SK-N-SH (cell line): ENCODE measurements around the gene TNFAIP3. TPM values are rescaled to one million over a fixed set of nuclear protein-coding genes. Genes with fewer than 3 reads are reported as not detected.

Experiments used
- CTCF ChIA-PET: fragments of 300-600, 350-600 bp; formaldehyde crosslinking; extraction: SDS; loops from one replicate; lab custom pipeline; 2021; lab: Yijun Ruan, JAX
- POLR2A ChIA-PET: fragments of 350-600 bp; sonication (Branson Sonifier 250); formaldehyde crosslinking; extraction: SDS; loops from one replicate; lab custom pipeline; 2020; ENCODE audit warnings: antibody characterized with exemption, inconsistent platforms; lab: Yijun Ruan, JAX
- DNase-seq: peaks from one replicate; pipeline ENCODE4 v3.0.0; 2012
- H2AFZ ChIP-seq: fragments of 200-600 bp; sonication (generic); 2 replicates; pipeline ENCODE4 v1.8.1; 2016; ENCODE audit warnings: antibody characterized with exemption, mild to moderate bottlenecking, low read depth
- H3F3A ChIP-seq: fragments of 200-600 bp; sonication (generic); replicated peaks from 2 replicates; pipeline ENCODE3; 2016; ENCODE audit warnings: antibody characterized with exemption, mild to moderate bottlenecking; ENCODE audit not compliant: insufficient read depth
- H3K27ac ChIP-seq, 2 experiments: fragments of 200-500 bp in 1 of 2; fragments of 200-600 bp in 1 of 2; sonication (Bioruptor generic) in 1 of 2; sonication (generic), shearing (Covaris generic) in 1 of 2; 2 replicates each; pipeline versions ENCODE4 v1.5.1 to v1.6.1; 2014 to 2016; ENCODE audit warnings: low read depth in 2 of 2, inconsistent platforms in 1 of 2, low read length in 1 of 2, mild to moderate bottlenecking in 1 of 2, mixed read lengths in 1 of 2
- H3K27me3 ChIP-seq: fragments of 200-600 bp; sonication (generic), shearing (Covaris generic); 2 replicates; pipeline ENCODE4 v1.6.1; 2016; ENCODE audit warnings: mixed run types; ENCODE audit not compliant: insufficient read depth
- H3K36me3 ChIP-seq, 2 experiments: fragments of 200-500 bp in 1 of 2; fragments of 200-600 bp in 1 of 2; sonication (Bioruptor generic) in 1 of 2; sonication (generic) in 1 of 2; replicated peaks in 1 of 2; 2 replicates each; pipeline versions ENCODE3 to v1.5.1; 2014 to 2016; ENCODE audit warnings: low read length in 1 of 2, mild to moderate bottlenecking in 1 of 2; ENCODE audit not compliant: insufficient read depth in 2 of 2, control insufficient read depth in 1 of 2
- H3K4me1 ChIP-seq, 2 experiments: fragments of 200-500 bp in 1 of 2; fragments of 200-600 bp in 1 of 2; sonication (Bioruptor generic) in 1 of 2; sonication (generic), shearing (Covaris generic) in 1 of 2; 2 replicates each; pipeline versions ENCODE4 v1.5.1 to v1.6.1; 2014 to 2016; ENCODE audit warnings: low read depth in 1 of 2, low read length in 1 of 2, mixed run types in 1 of 2; ENCODE audit not compliant: insufficient read depth in 2 of 2, control insufficient read depth in 1 of 2
- H3K4me2 ChIP-seq: fragments of 200-600 bp; sonication (generic), shearing (Covaris generic); 2 replicates; pipeline ENCODE4 v1.6.1; 2017; ENCODE audit warnings: mixed run types
- H3K4me3 ChIP-seq, 2 experiments: fragments of 200-500 bp in 1 of 2; fragments of 200-600 bp in 1 of 2; sonication (Bioruptor generic) in 1 of 2; sonication (generic), shearing (Covaris generic) in 1 of 2; 2 replicates each; pipeline versions ENCODE4 v1.5.1 to v1.8.1; 2014 to 2016; ENCODE audit warnings: low read depth in 2 of 2, inconsistent platforms in 1 of 2, low read length in 1 of 2, mild to moderate bottlenecking in 1 of 2, mixed read lengths in 1 of 2, moderate library complexity in 1 of 2
- H3K79me2 ChIP-seq: fragments of 200-600 bp; sonication (generic); 2 replicates; pipeline ENCODE4 v1.8.1; 2017; ENCODE audit warnings: mild to moderate bottlenecking; ENCODE audit not compliant: insufficient read depth
- H3K9ac ChIP-seq: fragments of 200-600 bp; sonication (generic); 2 replicates; pipeline ENCODE4 v1.6.1; 2017; ENCODE audit warnings: mixed run types
- H3K9me2 ChIP-seq: fragments of 200-600 bp; sonication (generic); 2 replicates; pipeline ENCODE4 v1.6.1; 2017; ENCODE audit warnings: mixed run types
- H3K9me3 ChIP-seq: fragments of 200-600 bp; sonication (generic); 2 replicates; pipeline ENCODE4 v1.6.1; 2017; ENCODE audit warnings: mixed run types, mild to moderate bottlenecking, moderate library complexity
- H4K20me1 ChIP-seq: fragments of 200-600 bp; sonication (generic); 2 replicates; pipeline ENCODE4 v1.6.1; 2017; ENCODE audit warnings: mild to moderate bottlenecking, mixed run types; ENCODE audit not compliant: insufficient read depth
- ELF1 ChIP-seq: IDR thresholded peaks from 2 replicates; pipeline ENCODE4 v1.4.0; 2012
- EZH2phosphoT487 ChIP-seq: fragments of 200-600 bp; sonication (generic); IDR thresholded peaks from 2 replicates; pipeline ENCODE4 v1.6.1; 2017; ENCODE audit warnings: low read depth, mixed run types, mild to moderate bottlenecking, antibody characterized with exemption, moderate library complexity, borderline replicate concordance
- FOSL2 ChIP-seq: IDR thresholded peaks from 2 replicates; pipeline ENCODE4 v1.4.0; 2012; ENCODE audit warnings: low read depth, mild to moderate bottlenecking, moderate library complexity, borderline replicate concordance
- GABPA ChIP-seq: IDR thresholded peaks from 2 replicates; pipeline ENCODE4 v1.4.0; 2012; ENCODE audit warnings: low read depth, mild to moderate bottlenecking
- GATA2 ChIP-seq: sonication (generic); formaldehyde crosslinking; IDR thresholded peaks from 2 replicates; pipeline ENCODE4 v1.5.0; 2020; ENCODE audit warnings: mild to moderate bottlenecking, missing genetic modification reagents
- MEF2A ChIP-seq: IDR thresholded peaks from 2 replicates; pipeline ENCODE4 v1.4.0; 2012; ENCODE audit warnings: low read depth, borderline replicate concordance
- NRF1 ChIP-seq: IDR thresholded peaks from 2 replicates; pipeline ENCODE4 v1.6.1; 2012; ENCODE audit warnings: low read depth, mild to moderate bottlenecking, low read length
- RAD21 ChIP-seq: IDR thresholded peaks from 2 replicates; pipeline ENCODE4 v1.6.1; 2012; ENCODE audit warnings: mild to moderate bottlenecking, low read length
- RCOR1 ChIP-seq: fragments of 150-350 bp; IDR thresholded peaks from 2 replicates; pipeline ENCODE4 v1.6.1; 2017; ENCODE audit warnings: antibody characterized with exemption, low read length
- RXRA ChIP-seq: IDR thresholded peaks from 2 replicates; pipeline ENCODE4 v1.4.0; 2012; ENCODE audit warnings: low read depth, mild to moderate bottlenecking, borderline replicate concordance
- TCF12 ChIP-seq: IDR thresholded peaks from 2 replicates; pipeline ENCODE4 v1.4.0; 2012
- TEAD4 ChIP-seq: IDR thresholded peaks from 2 replicates; pipeline ENCODE4 v1.4.0; 2012; ENCODE audit warnings: mild to moderate bottlenecking, borderline replicate concordance; ENCODE audit not compliant: insufficient read depth
- WGBS: methylation state at CpG from one replicate; pipeline ENCODE4 v1.1.6; 2017; ENCODE audit warnings: low lambda C conversion rate; 5-methylcytosine and 5-hydroxymethylcytosine counted together
- polyA plus RNA-seq, 3 experiments: library from polyadenylated mRNA; depleted of rRNA; stranded (reverse); fragments of >200 nt; gene quantifications; 2 replicates each; pipeline ENCODE4 v1.2.3, GENCODE V29; 2012
- TF ChIP-seq, protein P1 (sequence below): IDR thresholded peaks from 2 replicates; pipeline ENCODE4 v1.4.0; 2012; ENCODE audit warnings: low read depth

Gene TNFAIP3
- polyA plus RNA-seq, 1 of the 3 experiments (the other 2 are of a cell fraction), result 1.0 TPM

DNA sequence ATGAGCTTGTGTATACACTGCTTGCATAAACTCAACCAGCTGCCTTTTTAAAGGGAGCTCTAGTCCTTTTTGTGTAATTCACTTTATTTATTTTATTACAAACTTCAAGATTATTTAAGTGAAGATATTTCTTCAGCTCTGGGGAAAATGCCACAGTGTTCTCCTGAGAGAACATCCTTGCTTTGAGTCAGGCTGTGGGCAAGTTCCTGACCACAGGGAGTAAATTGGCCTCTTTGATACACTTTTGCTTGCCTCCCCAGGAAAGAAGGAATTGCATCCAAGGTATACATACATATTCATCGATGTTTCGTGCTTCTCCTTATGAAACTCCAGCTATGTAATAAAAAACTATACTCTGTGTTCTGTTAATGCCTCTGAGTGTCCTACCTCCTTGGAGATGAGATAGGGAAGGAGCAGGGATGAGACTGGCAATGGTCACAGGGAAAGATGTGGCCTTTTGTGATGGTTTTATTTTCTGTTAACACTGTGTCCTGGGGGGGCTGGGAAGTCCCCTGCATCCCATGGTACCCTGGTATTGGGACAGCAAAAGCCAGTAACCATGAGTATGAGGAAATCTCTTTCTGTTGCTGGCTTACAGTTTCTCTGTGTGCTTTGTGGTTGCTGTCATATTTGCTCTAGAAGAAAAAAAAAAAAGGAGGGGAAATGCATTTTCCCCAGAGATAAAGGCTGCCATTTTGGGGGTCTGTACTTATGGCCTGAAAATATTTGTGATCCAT lies 15.3 kb downstream of the TNFAIP3 start:
- no peaks in the 10 kb centered on the region for H3K9me2 ChIP-seq
- no peaks in the 10 kb centered on the region for H3K79me2 ChIP-seq
- H3F3A ChIP-seq, result no peaks in the 10 kb centered on the region
- H3K9ac ChIP-seq, result no peak overlapping the region
- H4K20me1 ChIP-seq, result no peaks in the 10 kb centered on the region
- no peaks in the 10 kb centered on the region for H3K36me3 ChIP-seq
- CTCF ChIA-PET, result interaction anchor here (2.5 kb wide), 1 partner anchor 15 kb away, joined by 12 read pairs; the partner anchor contains the start of gene TNFAIP3
- no peak for DNase-seq
- WGBS, result 40% methylated on average over 2 of the region's 2 CpGs
- H3K4me2 ChIP-seq, result no peak overlapping the region
- H3K9me3 ChIP-seq, result no peaks in the 10 kb centered on the region
- no peak overlapping the region for H3K4me3 ChIP-seq
- POLR2A ChIA-PET, result no interaction called here
- TF ChIP-seq RAD21, result no peak
- no peak for TF ChIP-seq GABPA
- TF ChIP-seq NRF1, result no peak
- TF ChIP-seq TEAD4, result no peak
- no peak for TF ChIP-seq GATA2
- no peak for TF ChIP-seq FOSL2
- no peak for TF ChIP-seq RCOR1
- no peak for TF ChIP-seq RXRA
- no peaks in the 10 kb centered on the region for H3K4me1 ChIP-seq
- no peak overlapping the region for H3K27ac ChIP-seq
- H3K27me3 ChIP-seq, result no peaks in the 10 kb centered on the region
- H2AFZ ChIP-seq, result no peak overlapping the region

DNA sequence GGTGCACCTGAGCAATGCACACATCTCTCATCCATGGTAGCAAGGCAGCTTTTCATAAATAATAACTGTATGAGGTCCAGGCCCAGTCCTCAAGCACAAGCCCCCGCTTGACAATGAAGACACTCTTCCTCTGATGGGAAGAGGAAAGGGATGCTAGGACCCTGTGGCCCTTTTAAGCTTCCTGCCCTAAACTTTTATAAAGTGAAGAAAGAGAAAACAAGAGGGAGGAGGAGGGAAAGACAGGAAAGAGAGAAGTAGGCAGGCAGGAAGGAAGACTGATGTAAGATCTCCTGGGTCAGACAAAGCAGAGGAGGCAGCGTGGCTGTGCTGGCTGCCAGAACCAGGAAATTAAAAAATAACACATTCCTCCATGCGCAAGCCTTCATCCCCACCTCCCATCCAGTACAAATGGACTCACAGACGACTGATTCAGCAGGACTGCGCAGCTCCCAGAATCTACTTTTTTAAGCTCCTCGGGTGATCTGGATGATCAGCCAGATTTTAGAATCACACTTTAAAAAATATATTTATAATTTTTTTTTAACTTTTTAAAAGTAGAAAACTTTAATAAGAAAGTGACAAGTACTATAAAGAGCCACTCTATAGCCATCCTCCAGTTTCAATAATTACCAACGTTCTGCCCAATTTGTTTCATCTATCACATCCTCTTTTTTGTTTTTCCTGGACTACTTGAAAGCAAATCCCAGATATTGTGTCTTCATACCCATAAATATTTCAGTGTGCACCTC lies 16.5 kb downstream of the TNFAIP3 start:
- H3K36me3 ChIP-seq, result no peaks in the 10 kb centered on the region
- ChIA-PET POLR2A (no interaction called here), CTCF (no interaction called here)
- H3K9ac ChIP-seq, result no peak overlapping the region
- H3K9me3 ChIP-seq, result no peaks in the 10 kb centered on the region
- no peak overlapping the region for H3K27ac ChIP-seq
- 58% methylated on average over 7 of the region's 7 CpGs for WGBS
- H3K9me2 ChIP-seq, result no peaks in the 10 kb centered on the region
- no peak overlapping the region for H2AFZ ChIP-seq
- H3K4me1 ChIP-seq, result no peaks in the 10 kb centered on the region
- no peaks in the 10 kb centered on the region for H3F3A ChIP-seq
- no peaks in the 10 kb centered on the region for H4K20me1 ChIP-seq
- no peaks in the 10 kb centered on the region for H3K79me2 ChIP-seq
- no peak overlapping the region for H3K4me2 ChIP-seq
- H3K4me3 ChIP-seq, result no peak overlapping the region
- DNase-seq, result no peak
- TF ChIP-seq, protein P1, sequence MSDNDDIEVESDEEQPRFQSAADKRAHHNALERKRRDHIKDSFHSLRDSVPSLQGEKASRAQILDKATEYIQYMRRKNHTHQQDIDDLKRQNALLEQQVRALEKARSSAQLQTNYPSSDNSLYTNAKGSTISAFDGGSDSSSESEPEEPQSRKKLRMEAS, result no peak
- TF ChIP-seq EZH2phosphoT487 (no peak), TCF12 (no peak), GABPA (no peak), GATA2 (no peak), ELF1 (no peak), MEF2A (no peak)
- no peaks in the 10 kb centered on the region for H3K27me3 ChIP-seq
